H1 (cell line): Measurements from ENCODE around the gene TCAIM. TPM values are rescaled to one million over a fixed set of nuclear protein-coding genes. Genes with fewer than 3 reads are reported as not detected.

Experiments used
- MAFK ChIP-seq: IDR thresholded peaks from 2 replicates; pipeline ENCODE4 v1.6.1; 2012; ENCODE audit warnings: low read depth, mild to moderate bottlenecking, improper control_type of control experiment, low read length
- NRF1 ChIP-seq: IDR thresholded peaks from 2 replicates; pipeline ENCODE4 v1.6.1; 2011; ENCODE audit warnings: mild to moderate bottlenecking, low read depth, low read length, improper control_type of control experiment
- TEAD4 ChIP-seq: IDR thresholded peaks from 2 replicates; pipeline ENCODE4 v1.6.1; 2012; ENCODE audit warnings: low read depth, low read length, inconsistent platforms, mixed read lengths
- polyA plus RNA-seq, 7 experiments: library from polyadenylated mRNA; depleted of rRNA in 3 of 7; stranded (reverse) in 5 of 7; unstranded in 2 of 7; fragments of >200 nt in 5 of 7; fragments of 200-250 nt in 2 of 7; gene quantifications; 1 replicate in 5 of 7; 2 replicates in 1 of 7; 4 replicates in 1 of 7; pipeline versions ENCODE4 v1.2.1 to v1.2.3, GENCODE V29; 2011 to 2013; ENCODE audit warnings: missing spikeins in 2 of 7, mixed read lengths in 2 of 7
- total RNA-seq: library from RNA; stranded (reverse); fragmentation: NEBNext Ultra II Directional; extraction: Animal tissue kit (Norgen Biotek cat#: 25700); gene quantifications from 2 replicates; pipeline ENCODE4 v1.2.1, GENCODE V29; 2021

Gene TCAIM
- total and polyA plus RNA-seq, 2 of the 8 experiments (the other 6 are each of a cell fraction or from before 2014, with no cell fraction given), result 6.9 to 22.1 TPM

GRCh38 chr3:44292276-44292675 is 46.3 kb upstream of the TCAIM start (continued):
- TF ChIP-seq TEAD4 (no peak), NRF1 (no peak), MAFK (no peak)
- TF ChIP-seq, all 59 proteins: peak for 0
